Activated CD4-positive, alpha-beta T cell treated with anti-CD3 and anti-CD28 coated beads, Interleukin-2, amount 50 U/mL, for 24 hours (primary cell): Measurements from ENCODE around the gene KCNH4.
"Not testable (repeated sequence)": the region's sequence is repeated elsewhere in the genome, so short reads cannot be mapped to it uniquely, and the experiment has no call there.

Experiments
- DNase-seq, 2 donors: peaks; one replicate each; pipeline ENCODE4 v3.0.0-alpha.2; 2020; ENCODE audit warnings: low read depth in 1 of 2, low spot score in 1 of 2

Gene KCNH4

DNA sequence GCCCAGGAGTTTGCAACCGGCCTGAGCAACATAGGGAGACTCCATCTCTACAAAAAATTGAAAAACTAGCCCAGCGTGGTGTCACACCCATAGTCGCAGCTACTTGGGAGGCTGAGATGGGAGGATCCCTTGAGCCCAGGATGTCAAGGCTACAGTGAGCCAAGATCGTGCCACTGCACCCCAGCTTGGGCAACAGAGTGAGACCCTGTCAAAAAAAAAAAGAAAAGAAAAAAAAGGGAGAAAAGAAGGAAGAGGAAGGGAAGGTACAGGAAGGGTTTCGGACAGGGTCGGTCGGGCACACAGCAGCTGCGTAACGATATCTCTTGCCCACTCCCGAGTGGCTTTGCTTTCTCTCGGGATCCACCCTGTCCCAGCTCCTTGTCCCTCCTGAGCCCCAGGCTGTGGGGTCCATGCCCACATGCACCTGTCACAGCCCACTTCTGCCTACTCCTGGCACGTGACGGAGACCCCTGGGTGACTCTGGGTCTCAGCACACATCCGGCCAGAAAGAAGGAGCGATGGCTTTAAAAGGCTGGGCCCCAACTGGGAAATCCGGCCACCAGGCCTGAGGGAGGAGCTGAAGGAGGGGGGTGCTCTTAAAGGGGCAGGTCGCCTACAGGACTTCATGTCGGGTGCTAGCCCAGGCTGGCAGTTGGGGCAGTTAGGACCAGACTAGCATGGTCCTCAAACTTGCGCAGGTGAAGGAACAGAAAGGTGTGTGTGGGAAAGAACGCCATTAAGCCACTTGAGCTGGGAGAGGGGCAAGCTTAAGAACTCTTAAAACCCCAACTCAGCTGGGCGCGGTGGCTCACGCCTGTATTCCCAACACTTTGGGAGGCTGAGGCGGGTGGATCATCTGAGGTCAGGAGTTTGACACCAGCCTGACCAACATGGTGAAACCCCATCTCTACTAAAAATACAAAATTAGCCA is 13.3 kb upstream of the KCNH4 start, which contains the start of gene GHDC:
TSS of gene GHDC (minus strand) at position 526 of the 931 bp plus-strand sequence. CDS start 913 bp downstream, outside the sequence.
- peak; percentile 56 to 78 for DNase-seq

GRCh38 chr17:42193216-42193968 is 12.4 kb upstream of the KCNH4 start:
- DNase-seq: no peak

GRCh38 chr17:42192189-42193126 is 11.5 kb upstream of the KCNH4 start:
- DNase-seq: no peak

- DNase-seq: no peak
Observed at GRCh38 chr17:42191275-42191608, 10.3 kb upstream of the KCNH4 start.

DNA sequence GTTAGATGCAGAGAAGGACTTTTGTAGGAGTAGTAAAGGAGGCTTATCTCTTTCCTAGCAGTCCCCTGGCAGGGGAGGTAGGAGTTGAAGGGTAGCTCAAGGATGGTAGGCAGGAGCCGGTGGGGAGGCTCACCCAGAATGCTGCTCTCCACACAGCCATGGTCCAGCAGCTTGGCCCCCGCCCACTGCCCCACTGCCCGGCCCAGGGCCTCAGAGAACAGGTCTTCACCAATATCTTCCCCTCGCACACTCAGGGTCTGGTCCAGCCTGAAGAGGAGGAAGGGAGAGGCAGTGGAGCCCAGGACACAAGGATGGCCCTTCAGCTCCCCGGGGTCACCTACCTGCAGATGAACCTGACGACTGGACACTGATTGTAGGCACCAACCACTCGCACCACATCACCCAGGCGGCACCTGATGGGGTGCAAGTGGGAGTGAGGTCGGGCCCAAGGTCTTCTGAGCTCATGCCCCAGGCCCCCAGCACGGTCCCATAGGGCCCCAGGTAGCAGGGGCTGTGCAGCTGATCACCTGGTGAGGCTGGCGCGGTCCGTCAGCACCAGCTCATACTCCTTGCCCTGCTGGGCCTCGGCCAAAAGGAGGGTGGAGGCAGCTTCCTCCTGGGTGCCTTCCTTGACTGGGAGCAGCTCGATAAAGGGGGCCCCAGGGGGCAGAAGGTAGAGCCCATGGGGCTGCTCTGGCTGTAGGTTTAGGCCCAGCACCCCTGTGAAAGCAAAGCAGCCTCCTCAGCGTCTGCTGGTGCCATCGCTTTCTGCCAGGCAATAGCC is 9.7 kb upstream of the KCNH4 start:
- no peak for DNase-seq

- DNase-seq: no peak
Observed at GRCh38 chr17:42189651-42189965, 8.7 kb upstream of the KCNH4 start.

- DNase-seq: no peak
Observed at GRCh38 chr17:42188749-42189650, 8.1 kb upstream of the KCNH4 start.

DNA sequence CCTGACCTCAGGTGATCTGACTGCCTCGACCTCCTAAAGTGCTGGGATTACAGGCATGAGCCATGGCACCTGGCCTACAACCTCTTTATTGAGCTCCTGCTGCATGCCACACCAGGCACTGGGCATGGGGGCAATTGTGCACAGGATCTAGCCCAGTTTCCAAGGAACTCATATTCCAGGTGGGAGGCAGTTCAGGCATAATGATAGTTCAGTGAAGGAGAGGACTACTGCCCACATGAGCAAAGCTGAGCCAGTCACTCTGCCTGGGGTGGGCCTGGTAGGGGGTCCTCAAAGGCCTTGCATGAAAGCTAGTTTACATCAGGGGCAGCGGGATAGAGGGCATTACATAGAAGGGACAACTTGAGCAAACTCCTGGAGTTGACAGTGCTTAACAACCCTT is 6.9 kb upstream of the KCNH4 start:
- no peak for DNase-seq

GRCh38 chr17:42186191-42186590 is 5.2 kb upstream of the KCNH4 start:
- DNase-seq: not testable (repeated sequence)

- no peak for DNase-seq
Observed at GRCh38 chr17:42185621-42185930, 4.6 kb upstream of the KCNH4 start.

- no peak for DNase-seq
Observed at GRCh38 chr17:42184713-42185620, 4.0 kb upstream of the KCNH4 start, which contains the start of gene HCRT. HCRT (minus strand) TSS chr17:42185452; CDS start chr17:42185365, 87 bp downstream.

GRCh38 chr17:42183741-42184711 is 3.1 kb upstream of the KCNH4 start:
- DNase-seq: peak; percentile 67 to 72

- DNase-seq: no peak
Observed at GRCh38 chr17:42182927-42183734, 2.2 kb upstream of the KCNH4 start.

DNA sequence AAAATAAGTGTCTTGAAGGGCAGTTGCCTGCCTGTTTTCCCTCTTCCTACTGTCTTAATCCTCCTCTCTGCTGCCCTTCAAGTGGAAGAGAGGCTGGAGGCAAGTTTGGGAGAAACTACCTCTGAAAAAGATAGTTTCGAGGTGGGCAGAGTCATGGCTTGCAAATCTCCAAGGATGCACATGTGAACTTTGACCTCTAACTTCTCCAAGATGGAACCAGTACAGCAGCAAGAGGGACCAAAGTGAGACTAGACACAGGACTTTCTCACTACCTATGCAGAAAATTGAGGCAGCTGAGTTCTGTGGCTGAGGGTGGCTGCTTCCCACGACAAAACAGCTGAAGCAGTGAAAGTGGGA is 887 bp upstream of the KCNH4 start:
- DNase-seq: no peak

DNA sequence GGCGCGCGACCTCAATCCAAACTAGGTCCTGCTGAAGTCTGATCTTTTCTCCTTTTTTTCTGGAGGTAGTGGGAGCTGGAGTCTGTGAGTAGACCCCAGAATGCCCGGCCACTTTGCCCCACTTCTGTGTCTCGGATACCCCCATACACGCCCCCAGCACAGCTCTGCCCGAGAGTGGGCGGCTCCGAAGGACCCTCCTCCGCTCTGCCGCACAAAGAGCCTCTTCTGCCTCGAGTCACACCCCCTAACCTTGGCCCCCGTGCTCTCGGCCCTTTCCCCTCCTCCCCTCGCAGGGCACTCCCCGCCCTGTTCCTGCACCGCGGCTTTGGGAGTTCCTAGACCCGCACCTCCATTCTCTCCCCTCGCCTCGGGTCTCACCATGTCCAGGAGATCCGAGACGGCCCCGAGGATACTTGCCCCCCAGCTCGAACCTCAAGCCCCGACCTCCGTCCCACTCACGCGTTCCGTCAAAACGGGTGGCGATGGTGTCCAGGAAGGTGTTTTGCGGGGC is 476 bp downstream of the KCNH4 start:
- DNase-seq: no peak

GRCh38 chr17:42179911-42180410 is 981 bp downstream of the KCNH4 start:
- no peak for DNase-seq
